GM18858 (cell line): ENCODE data around the gene TSGA10.
A peak's percentile ranks its signal among the peaks of the same experiment; 100 is the strongest.
"Not testable (repeated sequence)": the region's sequence is repeated elsewhere in the genome, so short reads cannot be mapped to it uniquely, and the experiment has no call there.

Experiments used
- ATAC-seq: cut with Tn5 transposase; IDR thresholded peaks from one replicate; pipeline ENCODE4 v1.9.1; 2021; ENCODE audit not compliant: unreplicated experiment

The TSGA10 gene

DNA sequence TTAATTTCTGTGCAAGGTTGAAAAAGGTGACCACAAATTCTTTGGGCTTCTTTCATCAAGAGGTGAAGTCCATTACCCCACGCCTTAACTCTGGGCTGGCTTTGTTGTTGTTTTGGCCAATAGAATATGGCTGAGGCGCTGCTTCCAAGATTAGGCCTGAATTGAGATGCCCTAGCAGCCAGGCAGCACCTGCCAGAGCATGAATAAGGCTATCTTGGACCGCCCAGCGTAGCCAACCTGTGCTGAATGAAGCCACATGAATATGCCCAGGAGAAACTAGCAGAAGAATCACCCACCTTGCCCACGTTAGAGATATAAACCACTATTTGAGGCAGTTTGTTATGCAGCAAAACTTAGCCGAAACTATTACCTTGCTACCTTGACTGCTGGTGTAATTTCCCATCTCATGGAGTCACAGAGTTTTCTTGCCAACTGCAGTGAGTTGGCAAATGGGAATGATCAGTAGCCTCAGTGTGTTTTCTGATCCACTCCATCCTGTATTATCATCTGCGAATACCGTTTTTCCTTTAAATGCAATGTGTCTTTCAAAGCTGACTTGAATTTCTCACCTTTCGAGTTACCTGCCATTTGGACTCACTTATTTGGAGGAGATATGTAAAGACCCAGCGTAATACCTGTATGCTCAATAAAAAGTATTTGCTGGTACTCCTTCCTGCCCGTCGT lies 679 bp downstream of the TSGA10 start:
- no peak for ATAC-seq

DNA sequence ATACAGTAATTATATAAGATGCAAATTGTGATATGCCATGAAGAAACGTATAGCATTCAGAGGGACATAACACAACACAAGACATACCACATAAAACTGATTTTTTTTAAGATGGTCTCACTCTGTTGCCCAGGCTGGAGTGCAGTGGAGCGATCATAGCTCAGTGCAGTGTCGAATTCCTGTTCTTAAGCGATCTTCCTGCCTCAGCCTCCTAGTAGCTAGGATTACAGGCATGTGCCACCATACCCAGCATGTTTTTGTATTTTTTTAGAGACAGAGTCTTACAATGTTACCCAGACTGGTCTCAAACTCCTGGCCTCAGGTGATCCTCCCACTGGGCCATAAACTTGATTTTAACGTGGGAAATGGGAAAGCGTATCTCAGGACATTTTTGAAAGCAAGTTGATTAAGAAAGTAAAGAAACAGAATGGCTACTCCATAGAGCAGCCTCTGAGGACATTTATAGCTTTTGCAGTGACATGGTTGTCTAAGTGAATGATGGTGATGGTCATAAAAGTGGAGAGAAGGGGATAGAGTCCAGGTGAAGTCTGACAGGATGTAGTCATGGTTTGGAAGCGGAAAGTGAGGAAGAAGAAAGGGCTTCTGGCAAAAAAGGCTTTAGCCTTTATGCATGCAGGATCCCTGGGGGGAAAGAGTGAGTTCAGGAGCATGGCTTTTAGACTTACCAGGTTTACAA lies 2.4 kb downstream of the TSGA10 start:
- no peak for ATAC-seq

DNA sequence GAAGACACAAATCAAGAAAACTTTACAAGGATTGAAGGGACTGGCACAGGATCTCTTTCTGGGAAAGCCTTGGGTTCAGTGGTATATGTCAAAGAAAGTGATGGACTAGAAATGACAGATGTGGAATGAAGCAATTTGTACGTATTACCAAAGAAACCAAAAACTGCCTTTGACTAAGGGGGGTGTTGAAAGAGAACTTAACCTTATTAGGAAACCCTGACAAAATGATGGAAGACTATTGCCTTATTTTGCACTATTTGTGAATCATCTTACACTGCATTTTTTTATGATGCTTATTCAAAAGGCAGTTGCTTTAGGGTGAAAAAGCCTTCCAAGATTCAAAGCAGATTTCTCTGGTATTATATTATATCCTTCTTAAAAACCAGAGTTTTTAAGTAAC lies 4.0 kb downstream of the TSGA10 start:
- no peak for ATAC-seq

DNA sequence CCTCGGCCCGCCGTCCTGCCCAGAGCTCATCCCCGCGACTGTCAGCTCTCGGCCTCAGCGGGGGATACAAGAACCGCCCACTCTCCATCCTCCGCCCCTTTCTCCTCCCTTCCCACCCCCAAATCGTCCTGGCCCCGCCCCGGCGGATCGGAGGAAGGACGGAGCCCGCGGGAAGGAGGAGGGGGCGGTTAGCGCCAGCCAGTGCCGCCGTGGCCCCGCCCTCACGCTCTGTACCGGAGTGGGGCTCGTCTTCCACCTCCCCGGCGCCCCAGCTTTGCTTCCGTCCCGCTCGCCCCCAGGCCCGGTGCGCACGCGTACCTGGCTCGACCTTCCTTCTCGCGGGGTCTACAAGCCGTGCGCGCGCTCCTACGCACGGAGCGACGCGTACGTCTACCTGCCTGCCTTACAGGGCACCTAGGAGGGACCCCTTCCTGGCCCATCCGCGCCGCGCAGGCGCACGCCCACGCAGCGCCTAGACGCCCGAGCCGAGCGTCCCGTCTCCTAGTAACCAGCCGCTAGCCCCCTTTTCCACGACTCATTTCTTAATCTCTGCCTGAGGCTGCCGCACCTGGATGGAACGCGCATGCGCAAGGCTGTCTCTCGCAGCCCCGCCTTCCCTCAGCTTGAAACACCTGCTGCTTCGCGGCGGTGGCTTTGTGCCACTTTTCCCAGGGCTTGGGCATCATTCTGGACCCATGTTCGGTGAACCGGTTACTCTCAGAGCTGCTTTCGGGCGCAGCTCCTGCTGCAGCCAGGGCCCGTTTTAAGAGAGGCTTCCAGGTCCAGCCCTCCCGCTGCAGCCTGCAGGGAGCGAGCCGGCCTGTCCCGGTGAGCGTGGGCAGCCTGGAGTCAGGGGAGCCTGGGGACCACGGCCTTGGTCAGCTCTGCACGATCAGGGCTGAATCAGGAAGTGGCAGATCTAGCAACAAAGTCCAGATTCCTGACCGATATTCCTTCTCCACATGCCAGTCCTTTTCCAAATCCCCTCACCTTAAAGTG lies 13.3 kb downstream of the TSGA10 start, which contains the start of gene C2orf15:
C2orf15 (plus strand) TSS at position 598 of the 999 bp plus-strand sequence. CDS start 8,852 bp downstream, outside the sequence.
- ATAC-seq: peak; percentile 85

DNA sequence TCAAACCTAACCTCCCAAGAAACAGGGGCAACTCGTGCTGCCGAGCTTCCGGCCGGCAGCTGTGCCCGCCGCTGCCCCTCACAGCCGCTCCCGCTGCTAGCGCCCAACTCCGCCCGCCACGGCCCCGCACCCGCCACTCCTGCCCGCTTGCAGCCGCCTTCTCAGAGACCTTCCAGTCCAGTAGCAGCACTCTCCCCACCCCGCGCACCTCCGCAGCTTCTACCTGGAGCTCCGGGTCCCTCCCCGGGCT lies 14.0 kb downstream of the TSGA10 start:
- peak; percentile 11 for ATAC-seq

DNA sequence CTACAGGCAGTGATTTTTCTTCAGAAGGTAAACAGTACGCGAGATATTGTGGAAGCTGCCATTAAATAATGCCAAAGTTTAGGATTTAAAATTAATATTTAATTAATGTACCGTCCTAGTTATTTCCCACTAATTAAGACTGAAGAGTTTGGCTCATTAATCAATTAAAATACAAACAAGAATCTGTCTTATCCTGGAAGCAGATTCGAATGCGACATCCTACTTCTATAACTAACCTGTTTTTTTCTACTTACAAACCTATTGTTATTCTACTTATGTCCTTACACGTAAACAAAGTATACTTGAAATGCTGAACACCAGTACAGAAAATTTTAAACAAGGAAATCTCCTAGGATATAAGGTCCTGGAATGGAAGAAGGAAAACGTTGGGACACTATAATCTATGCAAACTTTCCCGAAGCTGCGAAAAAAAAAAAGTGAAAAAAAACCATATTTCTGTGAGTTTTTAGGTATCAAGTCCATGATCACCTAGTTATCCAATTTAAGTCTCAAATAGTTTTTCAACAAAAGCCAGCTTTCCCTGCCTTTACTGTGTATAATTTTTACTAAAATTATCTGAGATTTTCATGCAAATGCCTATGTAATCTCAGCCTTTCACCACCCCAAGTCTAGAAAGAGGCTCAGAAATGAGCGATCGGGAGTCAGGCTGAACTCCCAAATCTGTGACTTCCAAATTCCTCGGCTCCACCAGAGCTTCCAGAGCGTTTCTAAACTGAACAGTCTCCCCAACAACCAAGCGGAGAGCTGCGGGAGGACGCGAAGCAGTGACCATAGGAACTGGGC lies 14.5 kb downstream of the TSGA10 start:
- no peak for ATAC-seq

DNA sequence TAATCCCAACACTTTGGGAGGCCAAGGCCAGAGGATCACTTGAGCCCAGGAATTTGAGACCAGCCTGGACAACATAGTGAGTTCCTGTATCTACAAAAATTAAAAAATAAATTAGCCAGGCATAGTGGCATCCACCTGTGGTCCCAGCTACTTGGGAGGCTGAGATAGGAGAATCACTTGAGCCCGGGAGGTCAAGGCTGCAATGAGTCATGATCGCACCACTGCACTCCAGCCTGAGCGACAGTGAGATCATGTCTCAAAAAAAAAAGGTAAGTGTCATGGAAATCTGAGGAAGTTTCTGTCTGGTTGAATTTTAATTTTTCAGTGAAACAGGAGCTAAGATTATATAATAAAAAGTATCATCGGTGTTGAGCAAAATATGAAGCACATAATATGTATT lies 15.7 kb downstream of the TSGA10 start:
- ATAC-seq: no peak

DNA sequence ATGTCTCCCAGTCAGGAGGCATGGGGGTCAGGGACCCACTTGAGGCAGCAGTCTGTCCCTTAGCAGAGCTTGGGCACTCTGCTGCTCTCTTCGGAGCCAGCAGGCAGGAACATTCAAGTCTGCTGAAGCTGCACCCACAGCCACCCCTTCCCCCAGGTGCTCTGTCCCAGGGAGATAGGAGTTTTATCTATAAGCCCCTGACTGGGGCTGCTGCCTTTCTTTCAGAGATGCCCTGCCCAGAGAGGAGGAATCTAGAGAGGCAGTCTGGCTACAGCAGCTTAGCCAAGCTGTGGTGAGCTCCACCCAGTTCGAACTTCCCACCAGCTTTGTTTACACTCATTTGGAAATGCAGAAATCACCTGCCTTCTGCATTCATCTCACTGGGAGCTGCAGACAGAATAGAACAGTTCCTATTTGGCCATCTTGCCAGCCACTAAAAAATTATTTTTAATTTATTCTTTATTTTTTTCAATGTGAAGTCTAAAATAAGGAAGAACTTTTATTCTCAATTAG lies 19.6 kb downstream of the TSGA10 start:
- not testable (repeated sequence) for ATAC-seq

DNA sequence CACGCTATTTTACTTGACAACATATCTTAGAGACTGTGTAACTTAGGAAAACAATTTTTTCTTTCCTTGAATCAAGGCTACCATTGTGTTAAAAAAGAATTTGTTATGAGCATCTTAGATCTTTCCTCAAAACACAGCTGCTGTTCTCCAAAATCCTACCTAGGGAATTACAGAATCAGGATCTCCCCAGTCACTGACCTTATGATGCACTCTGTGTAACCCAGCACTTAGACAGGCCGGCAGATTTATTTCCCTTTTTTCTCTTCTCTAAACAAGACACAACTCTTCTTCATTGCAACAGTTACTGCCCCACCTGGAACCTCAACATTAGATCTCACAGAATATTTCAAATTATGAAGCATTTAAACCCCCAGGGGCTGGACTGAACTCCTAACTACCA lies 26.8 kb downstream of the TSGA10 start:
- no peak for ATAC-seq

DNA sequence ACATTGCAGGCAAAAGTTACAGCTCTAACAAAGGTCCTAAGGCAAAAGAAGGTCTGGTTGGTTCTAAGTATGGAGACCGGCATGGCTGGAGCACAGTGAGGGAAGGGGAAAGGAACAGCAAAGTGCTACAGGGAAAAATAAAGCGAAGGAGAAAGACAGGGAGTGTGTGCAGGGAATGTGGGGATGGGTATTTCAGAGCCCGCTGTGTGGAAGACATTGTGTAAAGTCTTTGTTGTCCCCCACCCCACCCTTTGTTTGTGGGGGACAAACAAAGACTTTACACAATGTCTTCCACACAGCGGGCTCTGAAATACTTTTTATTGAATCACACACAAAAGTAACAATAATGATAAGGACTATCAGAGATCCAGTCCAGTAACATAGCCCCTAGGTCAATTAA lies 42.1 kb downstream of the TSGA10 start:
- no peak for ATAC-seq

DNA sequence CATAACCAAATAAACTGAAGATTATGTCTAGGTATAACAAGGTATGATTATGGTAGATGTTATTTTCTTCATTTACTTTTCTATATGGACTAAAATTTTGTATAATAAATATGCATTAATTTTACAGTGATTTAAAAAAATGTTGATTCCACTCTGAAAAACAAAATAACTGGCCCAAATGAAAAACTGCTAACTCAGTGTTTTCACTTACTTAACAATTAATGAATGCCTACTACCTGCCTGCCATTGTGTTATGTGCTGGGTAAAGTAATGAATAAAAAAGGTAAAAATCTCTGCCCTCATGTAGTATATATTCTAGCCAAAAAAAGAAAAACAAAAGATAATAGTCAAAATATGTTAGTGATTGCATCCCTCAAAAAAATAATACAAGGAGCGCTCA lies 42.8 kb downstream of the TSGA10 start:
- ATAC-seq: no peak

DNA sequence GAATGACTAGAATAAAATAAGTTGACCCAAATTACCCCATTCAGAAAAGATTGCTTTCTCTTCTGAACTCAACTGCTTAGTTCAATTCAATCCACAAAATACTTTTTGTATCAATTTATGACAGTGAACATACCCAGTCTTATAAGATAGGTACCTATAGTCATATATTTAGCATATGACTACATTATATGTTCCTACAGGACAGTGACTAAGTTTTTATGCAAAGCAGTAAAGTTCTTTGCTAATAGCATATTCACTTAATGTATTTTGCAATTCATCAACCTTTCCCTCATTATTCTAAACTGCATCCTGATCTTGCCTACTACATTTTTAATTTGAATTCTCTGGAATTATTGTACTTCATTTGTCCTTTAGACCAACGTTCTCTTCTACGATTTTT lies 43.5 kb downstream of the TSGA10 start:
- ATAC-seq: no peak

DNA sequence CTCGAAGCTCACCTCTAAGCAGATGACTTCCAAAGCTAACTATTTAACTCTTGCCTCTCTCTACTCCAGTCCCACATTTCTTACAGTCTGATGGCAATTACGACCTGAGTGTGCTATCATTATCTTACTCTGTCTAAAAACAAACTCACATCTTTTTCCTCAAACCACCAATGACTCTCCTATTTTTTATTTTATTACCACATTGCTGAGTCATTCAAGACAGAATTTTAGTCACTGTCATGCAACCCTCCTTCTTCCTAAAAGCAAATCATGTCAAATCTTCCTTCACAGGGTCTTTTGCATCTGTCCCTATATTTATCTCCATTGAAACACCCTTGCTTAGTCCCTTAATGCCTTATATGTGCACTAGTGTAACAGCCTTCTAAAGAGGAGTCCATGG lies 47.8 kb downstream of the TSGA10 start:
- no peak for ATAC-seq

DNA sequence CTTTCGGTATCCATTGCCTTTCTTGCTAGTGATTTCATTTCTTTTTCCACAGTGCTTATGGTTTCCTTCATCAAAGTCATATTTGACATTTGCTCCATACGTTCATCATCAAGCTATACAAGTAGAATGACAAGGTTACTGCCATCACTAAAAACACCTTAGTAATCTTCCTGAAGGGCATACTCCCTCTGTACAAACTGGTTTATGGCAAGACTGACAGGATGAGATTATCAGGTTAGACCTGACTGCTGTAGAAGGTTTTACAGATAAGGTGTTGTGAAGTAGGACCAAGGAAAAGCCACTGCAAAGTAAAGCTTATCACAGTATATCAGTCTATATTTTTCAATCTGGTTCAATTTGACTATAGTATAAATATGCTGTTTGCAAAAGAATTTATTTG lies 50.7 kb downstream of the TSGA10 start:
- no peak for ATAC-seq

DNA sequence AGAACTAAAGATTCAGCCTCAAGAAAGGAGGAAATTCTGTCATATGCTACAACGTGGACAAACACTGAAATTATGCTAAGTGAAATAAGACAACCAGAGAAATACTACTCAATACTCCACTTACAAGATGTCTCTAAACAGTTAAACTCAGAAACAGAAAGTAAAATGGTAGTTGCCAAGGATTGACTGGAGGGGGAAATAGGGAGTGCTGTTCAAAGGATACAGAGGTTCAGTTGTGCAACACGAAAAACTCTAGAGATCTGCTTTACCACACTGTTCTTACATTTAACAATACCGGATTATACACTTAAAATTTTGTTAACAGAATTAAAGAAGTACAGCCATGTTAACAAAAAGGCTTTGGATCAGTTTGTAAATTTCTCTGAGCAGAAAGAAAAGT lies 53.0 kb downstream of the TSGA10 start:
- no peak for ATAC-seq

DNA sequence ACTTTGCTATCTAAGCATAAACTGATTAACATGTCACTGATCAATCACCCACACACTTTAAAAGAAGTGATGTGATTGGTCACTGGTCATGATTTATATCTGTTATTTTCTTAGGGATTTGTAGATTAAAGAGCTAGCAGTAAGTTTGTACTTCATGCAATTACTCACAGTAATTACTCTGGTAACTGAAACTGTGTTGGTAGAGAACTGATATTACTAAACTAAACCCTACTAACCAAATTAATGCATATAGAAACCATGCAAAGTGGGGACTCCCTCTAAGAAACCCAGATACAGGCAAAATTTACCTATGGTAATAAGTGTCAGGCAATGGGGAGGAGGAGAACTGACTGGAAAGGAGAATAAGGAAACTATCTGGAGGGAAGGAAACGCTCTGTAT lies 58.0 kb downstream of the TSGA10 start:
- no peak for ATAC-seq

DNA sequence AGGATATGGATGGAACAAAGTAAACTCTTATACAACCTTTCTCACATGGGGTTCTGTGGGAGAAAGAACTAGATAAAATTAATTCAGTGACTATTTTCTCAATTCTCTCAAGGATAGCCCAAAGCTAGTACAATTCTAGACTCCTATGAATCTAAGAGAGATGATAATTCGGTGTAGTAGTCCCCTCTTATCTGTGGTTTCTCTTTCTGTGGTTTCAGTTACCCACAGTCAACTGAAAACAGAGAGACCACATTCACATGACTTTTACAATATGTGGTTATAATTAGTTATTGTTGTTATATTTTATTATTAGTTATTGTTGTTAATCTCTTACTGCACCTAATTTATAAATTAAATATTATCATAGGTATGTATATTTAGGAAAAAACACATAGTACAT lies 66.7 kb downstream of the TSGA10 start:
- no peak for ATAC-seq

DNA sequence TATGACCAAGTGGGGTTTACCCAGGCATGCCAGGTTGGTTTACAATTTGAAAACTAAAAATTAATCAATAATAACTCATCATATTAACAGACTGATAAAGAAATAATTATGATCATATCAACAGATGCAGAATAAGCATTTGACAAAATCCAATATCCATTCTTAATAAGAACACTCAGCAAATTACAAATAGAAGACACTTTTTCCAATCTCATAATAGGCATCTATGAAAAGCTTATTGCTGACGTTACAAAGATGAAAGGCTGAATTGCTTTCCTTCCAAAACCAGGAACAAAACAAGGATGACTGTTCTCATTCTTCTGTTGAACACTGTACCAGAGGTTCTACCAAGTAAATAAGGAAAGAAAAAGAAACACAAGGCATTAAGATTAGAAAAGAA lies 68.4 kb downstream of the TSGA10 start:
- no peak for ATAC-seq

DNA sequence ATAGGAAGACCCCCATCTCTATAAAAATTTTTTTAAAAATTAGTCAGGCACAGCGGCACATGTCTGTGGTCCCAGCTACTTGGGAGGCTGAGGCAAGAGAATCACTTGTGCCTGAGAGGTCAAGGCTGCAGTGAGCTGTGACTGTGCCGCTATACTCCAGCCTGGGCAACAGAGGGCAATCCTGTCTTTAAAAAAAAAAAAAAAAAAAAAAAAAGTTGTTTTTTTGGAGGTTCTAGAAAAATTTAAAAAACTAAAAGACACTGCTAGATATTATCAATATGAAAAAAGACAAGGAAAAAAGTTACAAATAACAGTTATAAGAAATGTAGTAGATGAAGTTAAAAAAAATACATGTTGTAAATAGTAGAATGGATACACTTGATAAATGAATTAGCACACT lies 69.3 kb downstream of the TSGA10 start:
- no peak for ATAC-seq

DNA sequence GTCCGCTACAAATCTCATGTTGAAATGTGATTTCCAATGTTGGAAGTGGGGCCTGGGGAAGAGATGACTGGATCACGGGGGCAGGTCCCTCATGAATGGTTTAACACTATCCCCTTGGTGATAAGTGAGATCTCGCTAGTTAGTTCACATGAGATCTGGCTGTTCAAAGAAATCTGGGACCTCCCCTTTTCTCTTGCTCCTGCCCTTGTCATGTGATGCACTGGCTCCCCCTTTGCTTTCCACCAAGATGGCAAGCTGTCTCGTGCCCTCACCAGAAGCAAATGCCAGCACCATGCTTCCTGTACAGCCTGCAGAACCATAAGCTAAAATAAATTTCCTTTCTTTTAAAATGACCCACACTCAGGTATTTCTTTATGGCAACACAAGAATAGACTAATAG lies 70.5 kb downstream of the TSGA10 start:
- ATAC-seq: no peak

DNA sequence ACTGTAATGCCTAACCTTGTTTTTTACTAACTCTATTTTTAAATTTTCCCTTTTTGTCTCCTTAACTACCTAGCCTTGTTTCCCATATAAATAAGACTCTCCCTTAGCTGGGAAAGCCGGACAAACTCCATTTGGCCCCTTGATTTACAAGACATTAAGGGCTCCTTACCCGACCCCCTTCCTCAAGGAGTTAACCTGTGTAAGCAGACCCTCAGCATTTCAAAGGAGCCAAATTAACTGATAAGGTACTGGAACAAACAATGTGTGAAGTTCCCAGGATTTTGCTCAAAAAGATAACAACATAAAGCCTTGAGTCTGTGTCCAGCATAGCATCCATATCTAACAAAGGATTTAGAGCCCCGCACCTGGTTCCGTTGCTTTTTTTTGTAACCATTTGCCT lies 72.9 kb downstream of the TSGA10 start:
- no peak for ATAC-seq
